Tibial artery (tissue), 4 donors: ENCODE data around the gene CTPS1.

Experiments
- DNase-seq, 2 donors: peaks; one replicate each; pipeline ENCODE4 v3.0.0-alpha.2; 2019
- H3K27ac ChIP-seq, 2 donors: fragments of 200-600 bp; sonication (generic) in 1 of 2; 1 replicate in 1 of 2; 2 replicates in 1 of 2; pipeline ENCODE4 v1.5.1; 2018 to 2019; ENCODE audit warnings: mild to moderate bottlenecking in 1 of 2
- H3K27me3 ChIP-seq, 2 donors: fragments of 200-600 bp; sonication (generic) in 1 of 2; one replicate each; pipeline versions ENCODE4 v1.5.1 to v1.6.0; 2016 to 2019
- H3K36me3 ChIP-seq, 3 donors: fragments of 200-600 bp; sonication (generic) in 2 of 3; one replicate each; pipeline ENCODE4 v1.5.1; 2016 to 2019; ENCODE audit warnings: mild to moderate bottlenecking in 2 of 3
- H3K4me1 ChIP-seq, 4 donors: fragments of 200-600 bp; sonication (generic) in 2 of 4; 1 replicate in 3 of 4; 2 replicates in 1 of 4; pipeline ENCODE4 v1.5.1; 2016 to 2019
- H3K4me3 ChIP-seq, 2 donors: fragments of 200-600 bp; sonication (generic) in 1 of 2; 1 replicate in 1 of 2; 2 replicates in 1 of 2; pipeline ENCODE4 v1.5.1; 2018 to 2019; ENCODE audit warnings: mild to moderate bottlenecking in 2 of 2
- H3K9me3 ChIP-seq, 3 donors: fragments of 200-600 bp; sonication (generic) in 1 of 3; one replicate each; pipeline ENCODE4 v1.5.1; 2016 to 2019
- intact Hi-C: fragments of 100-400 bp; cut with DNase I; formaldehyde crosslinking; loops from one replicate; pipeline ENCODE4 v1.15.0; 2023; ENCODE audit warnings: low total_unique reads
- TF ChIP-seq, protein P1 (sequence below), 2 experiments: fragments of 200-600 bp in 1 of 2; fragments of 450-650 bp in 1 of 2; IDR thresholded peaks; one replicate each; pipeline ENCODE4 v1.5.1; 2017 to 2019; ENCODE audit warnings: antibody characterized with exemption in 2 of 2, mild to moderate bottlenecking in 1 of 2, moderate library complexity in 1 of 2

Gene CTPS1

DNA sequence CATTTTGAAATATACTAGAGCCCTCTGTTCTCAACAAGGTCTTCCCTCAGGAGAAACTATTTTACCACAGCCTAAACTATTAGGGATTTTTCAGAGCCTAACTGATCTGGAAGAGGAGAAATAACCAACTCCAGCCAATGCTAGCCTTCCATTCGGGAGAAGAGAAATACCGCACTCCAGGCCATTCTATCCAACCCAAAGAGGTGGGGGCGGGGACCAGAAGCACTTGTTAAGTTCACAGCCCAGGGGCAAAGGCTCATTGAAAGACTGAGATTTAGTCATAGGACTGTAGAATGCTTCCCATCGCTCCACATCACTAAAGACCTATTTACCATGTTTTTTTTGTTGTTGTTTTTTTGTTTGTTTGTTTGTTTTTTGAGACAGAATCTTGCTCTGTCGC, 77.4 kb downstream of the CTPS1 start:
- H3K9me3 ChIP-seq = peaks cover 0 to 5% (median 0%) of the 10 kb centered on the region in 3 donors
- H3K4me1 ChIP-seq = no peaks in the 10 kb centered on the region
- TF ChIP-seq, protein P1, sequence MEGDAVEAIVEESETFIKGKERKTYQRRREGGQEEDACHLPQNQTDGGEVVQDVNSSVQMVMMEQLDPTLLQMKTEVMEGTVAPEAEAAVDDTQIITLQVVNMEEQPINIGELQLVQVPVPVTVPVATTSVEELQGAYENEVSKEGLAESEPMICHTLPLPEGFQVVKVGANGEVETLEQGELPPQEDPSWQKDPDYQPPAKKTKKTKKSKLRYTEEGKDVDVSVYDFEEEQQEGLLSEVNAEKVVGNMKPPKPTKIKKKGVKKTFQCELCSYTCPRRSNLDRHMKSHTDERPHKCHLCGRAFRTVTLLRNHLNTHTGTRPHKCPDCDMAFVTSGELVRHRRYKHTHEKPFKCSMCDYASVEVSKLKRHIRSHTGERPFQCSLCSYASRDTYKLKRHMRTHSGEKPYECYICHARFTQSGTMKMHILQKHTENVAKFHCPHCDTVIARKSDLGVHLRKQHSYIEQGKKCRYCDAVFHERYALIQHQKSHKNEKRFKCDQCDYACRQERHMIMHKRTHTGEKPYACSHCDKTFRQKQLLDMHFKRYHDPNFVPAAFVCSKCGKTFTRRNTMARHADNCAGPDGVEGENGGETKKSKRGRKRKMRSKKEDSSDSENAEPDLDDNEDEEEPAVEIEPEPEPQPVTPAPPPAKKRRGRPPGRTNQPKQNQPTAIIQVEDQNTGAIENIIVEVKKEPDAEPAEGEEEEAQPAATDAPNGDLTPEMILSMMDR (IDR thresholded peaks at IDR 0.05) = no peak
- peaks cover 17 to 62% (median 51%) of the 10 kb centered on the region in 3 donors for H3K36me3 ChIP-seq
- intact Hi-C loops = loop anchor here (10.0 kb wide), 1 partner anchor 48 kb away; no protein-coding TSS in a partner anchor
- H3K27ac ChIP-seq = no peak overlapping the region
- no peak overlapping the region for H3K4me3 ChIP-seq
- no peak for DNase-seq
- no peaks in the 10 kb centered on the region for H3K27me3 ChIP-seq
